HEK293 (cell line): ENCODE data around the gene COL5A1.

Experiments
- CTCF ChIP-seq: fragments of 450-650 bp; formaldehyde crosslinking; IDR thresholded peaks from 2 replicates; pipeline ENCODE4 v1.5.1; 2016; ENCODE audit warnings: missing biosample characterization, missing genetic modification characterization
- PATZ1 ChIP-seq: fragments of 450-650 bp; formaldehyde crosslinking; IDR thresholded peaks from 2 replicates; pipeline ENCODE4 v1.5.1; 2016; ENCODE audit warnings: missing biosample characterization, missing genetic modification characterization
- ZBTB7A ChIP-seq: fragments of 450-650 bp; formaldehyde crosslinking; IDR thresholded peaks from 2 replicates; pipeline ENCODE4 v1.5.1; 2016; ENCODE audit warnings: low read depth, missing biosample characterization, missing genetic modification characterization
- ZIC2 ChIP-seq: fragments of 450-650 bp; formaldehyde crosslinking; IDR thresholded peaks from 2 replicates; pipeline ENCODE4 v1.5.1; 2016; ENCODE audit warnings: missing biosample characterization, missing genetic modification characterization
- ZNF174 ChIP-seq: fragments of 450-650 bp; formaldehyde crosslinking; IDR thresholded peaks from 2 replicates; pipeline ENCODE4 v1.5.0; 2017; ENCODE audit warnings: missing biosample characterization, mild to moderate bottlenecking, missing genetic modification characterization
- ZNF266 ChIP-seq: fragments of 450-650 bp; formaldehyde crosslinking; IDR thresholded peaks from 2 replicates; pipeline ENCODE4 v1.5.1; 2016; ENCODE audit warnings: missing biosample characterization, missing genetic modification characterization, low read depth
- ZNF549 ChIP-seq: fragments of 450-650 bp; IDR thresholded peaks from 2 replicates; pipeline ENCODE4 v1.5.1; 2018; ENCODE audit warnings: missing biosample characterization, missing genetic modification characterization, mild to moderate bottlenecking, inconsistent platforms, moderate library complexity
- ZNF600 ChIP-seq: fragments of 450-650 bp; formaldehyde crosslinking; IDR thresholded peaks from 2 replicates; pipeline ENCODE4 v1.5.1; 2016; ENCODE audit warnings: missing biosample characterization, missing genetic modification characterization

GRCh38 chr9:134708672-134709038 lies 67.1 kb downstream of the COL5A1 start:
- TF ChIP-seq ZBTB7A (tag by site-specific recombination) (no peak), CTCF (tag by site-specific recombination) (no peak), ZNF174 (tag by site-specific recombination) (no peak), ZNF549 (tag by site-specific recombination) (no peak), PATZ1 (tag by site-specific recombination) (no peak), ZIC2 (tag by site-specific recombination) (peak; percentile 65), ZNF600 (tag by site-specific recombination) (no peak), ZNF266 (no peak)
